AG08396 (cell line): Measurements from ENCODE around the gene LYZL4.

ENCODE experiments used
- DNase-seq: peaks from one replicate; pipeline ENCODE4 v3.0.0; 2012; ENCODE audit warnings: low spot score, mixed read lengths

The LYZL4 gene

GRCh38 chr3:42410370-42411131 is at the start of gene LYZL4:
Gene LYZL4 (minus strand): TSS chr3:42410610. CDS start chr3:42407251, 3,359 bp downstream.
- no peak for DNase-seq

- DNase-seq, result no peak
These were observed 48.7 kb upstream of the LYZL4 start for GRCh38 chr3:42459151-42459550.

- DNase-seq, result no peak
These were observed 45.8 kb upstream of the LYZL4 start for GRCh38 chr3:42456211-42456610.

- DNase-seq, result no peak
These were observed 41.3 kb upstream of the LYZL4 start for GRCh38 chr3:42451546-42452230.

GRCh38 chr3:42451116-42451515 is 40.7 kb upstream of the LYZL4 start:
- no peak for DNase-seq

GRCh38 chr3:42450567-42450966 is 40.2 kb upstream of the LYZL4 start:
- no peak for DNase-seq

- no peak for DNase-seq
These were observed 37.1 kb upstream of the LYZL4 start for GRCh38 chr3:42447481-42447880.

- no peak for DNase-seq
These were observed 36.0 kb upstream of the LYZL4 start for GRCh38 chr3:42446111-42447050.

- peak; percentile 87 for DNase-seq
These were observed 33.5 kb upstream of the LYZL4 start for GRCh38 chr3:42443819-42444436.

GRCh38 chr3:42443292-42443691 is 32.9 kb upstream of the LYZL4 start:
- no peak for DNase-seq

- no peak for DNase-seq
These were observed 32.2 kb upstream of the LYZL4 start for GRCh38 chr3:42442640-42443039.

- DNase-seq, result no peak
These were observed 31.4 kb upstream of the LYZL4 start for GRCh38 chr3:42441791-42442190.

GRCh38 chr3:42440924-42441323 is 30.5 kb upstream of the LYZL4 start:
- DNase-seq, result no peak

GRCh38 chr3:42439261-42440115 is 29.1 kb upstream of the LYZL4 start:
- no peak for DNase-seq

- DNase-seq, result no peak
These were observed 28.3 kb upstream of the LYZL4 start for GRCh38 chr3:42438758-42439157.

- no peak for DNase-seq
These were observed 27.8 kb upstream of the LYZL4 start for GRCh38 chr3:42438193-42438592.

- no peak for DNase-seq
These were observed 24.5 kb upstream of the LYZL4 start for GRCh38 chr3:42434777-42435380.

- no peak for DNase-seq
These were observed 22.1 kb upstream of the LYZL4 start for GRCh38 chr3:42432485-42432884.

GRCh38 chr3:42430781-42431532 is 20.5 kb upstream of the LYZL4 start:
- DNase-seq, result no peak

- no peak for DNase-seq
These were observed 18.4 kb upstream of the LYZL4 start for GRCh38 chr3:42428830-42429229.
